Stimulated activated naive B cell treated with anti-CD40 and anti-IgM and Interleukin-4, amounts not matched to agents 10 μg/mL and 1 μg/mL and 100 μg/mL, for 72 hours (primary cell): ENCODE data around the gene PCBP3.

Source experiments
- ATAC-seq, 2 donors: fragments of 150-1000 bp; cut with Tn5 transposase; replicated peaks; 2 replicates each; pipeline ENCODE4 v1.10.0; 2021; ENCODE audit warnings: moderate library complexity in 1 of 2
- DNase-seq: peaks from one replicate; pipeline ENCODE4 v3.0.0; 2021
- H3K27ac Mint-ChIP-seq: one replicate; pipeline ENCODE4 v1.8.0; 2022; ENCODE audit warnings: mild to moderate bottlenecking, mixed read lengths
- H3K27me3 Mint-ChIP-seq, 2 donors: one replicate each; pipeline ENCODE4 v1.8.0; 2022; ENCODE audit warnings: mixed read lengths in 2 of 2
- H3K36me3 Mint-ChIP-seq, 2 donors: one replicate each; pipeline ENCODE4 v1.8.0; 2022; ENCODE audit warnings: mixed read lengths in 2 of 2, mild to moderate bottlenecking in 1 of 2
- H3K4me1 Mint-ChIP-seq, 2 donors: one replicate each; pipeline ENCODE4 v1.8.0; 2022; ENCODE audit warnings: mixed read lengths in 2 of 2, mild to moderate bottlenecking in 1 of 2
- H3K4me3 Mint-ChIP-seq, 2 donors: one replicate each; pipeline ENCODE4 v1.8.0; 2022; ENCODE audit warnings: mild to moderate bottlenecking in 2 of 2, mixed read lengths in 2 of 2, moderate library complexity in 1 of 2
- H3K9me3 Mint-ChIP-seq, 2 donors: one replicate each; pipeline ENCODE4 v1.8.0; 2022; ENCODE audit warnings: mixed read lengths in 2 of 2, mild to moderate bottlenecking in 1 of 2

PCBP3 gene

GRCh38 chr21:45988366-45989347 is 345.1 kb downstream of the PCBP3 start:
- no peak for DNase-seq
- ATAC-seq, result no peak
- H3K9me3 Mint-ChIP-seq, result peaks cover 5 to 7% of the 10 kb centered on the region in 2 donors
- no peak overlapping the region for H3K4me3 Mint-ChIP-seq
- H3K4me1 Mint-ChIP-seq, result no peaks in the 10 kb centered on the region
- H3K27me3 Mint-ChIP-seq, result peaks cover 11 to 14% of the 10 kb centered on the region in 2 donors
- no peaks in the 10 kb centered on the region for H3K36me3 Mint-ChIP-seq
- H3K27ac Mint-ChIP-seq, result no peak overlapping the region

- no peak for DNase-seq
- H3K9me3 Mint-ChIP-seq, result peaks cover 4 to 5% of the 10 kb centered on the region in 2 donors
- H3K27me3 Mint-ChIP-seq, result peaks cover 8 to 11% of the 10 kb centered on the region in 2 donors
- H3K4me1 Mint-ChIP-seq, result no peaks in the 10 kb centered on the region
- no peak overlapping the region for H3K4me3 Mint-ChIP-seq
- H3K36me3 Mint-ChIP-seq, result no peaks in the 10 kb centered on the region
- no peak overlapping the region for H3K27ac Mint-ChIP-seq
- ATAC-seq, result no peak
Observed at GRCh38 chr21:45989355-45990048, 346.0 kb downstream of the PCBP3 start.

- H3K4me3 Mint-ChIP-seq, result no peak overlapping the region
- peaks cover 2 to 4% of the 10 kb centered on the region in 2 donors for H3K27me3 Mint-ChIP-seq
- H3K36me3 Mint-ChIP-seq, result no peaks in the 10 kb centered on the region
- DNase-seq (no peak), ATAC-seq (no peak)
- H3K4me1 Mint-ChIP-seq, result no peaks in the 10 kb centered on the region
- H3K27ac Mint-ChIP-seq, result no peak overlapping the region
- no peaks in the 10 kb centered on the region for H3K9me3 Mint-ChIP-seq
Observed at GRCh38 chr21:45990049-45990711, 346.7 kb downstream of the PCBP3 start.

- Mint-ChIP-seq H3K4me1 (no peaks in the 10 kb centered on the region), H3K27me3 (peaks cover 0 to 3% of the 10 kb centered on the region in 2 donors), H3K27ac (no peak overlapping the region), H3K9me3 (no peaks in the 10 kb centered on the region), H3K4me3 (no peak overlapping the region), H3K36me3 (no peaks in the 10 kb centered on the region)
- no peak for ATAC-seq
- DNase-seq, result no peak
Observed at GRCh38 chr21:45990741-45991605, 347.4 kb downstream of the PCBP3 start.

GRCh38 chr21:45991606-45992300 is 348.2 kb downstream of the PCBP3 start:
- Mint-ChIP-seq H3K9me3 (no peaks in the 10 kb centered on the region), H3K27me3 (peaks cover 0 to 3% of the 10 kb centered on the region in 2 donors), H3K4me3 (no peak overlapping the region), H3K36me3 (no peaks in the 10 kb centered on the region), H3K27ac (no peak overlapping the region), H3K4me1 (no peaks in the 10 kb centered on the region)
- ATAC-seq (no peak), DNase-seq (no peak)
